ENCODE results near the gene NGRN. TPM values are rescaled to one million over a fixed set of nuclear protein-coding genes. Genes with fewer than 3 reads are reported as not detected.
A peak's percentile ranks its signal among the peaks of the same experiment; 100 is the strongest.

The NGRN gene
- total and polyA plus RNA-seq, 3 experiments from 2014 or later: 34.1 to 45.8 (median 36.0) TPM

DNA sequence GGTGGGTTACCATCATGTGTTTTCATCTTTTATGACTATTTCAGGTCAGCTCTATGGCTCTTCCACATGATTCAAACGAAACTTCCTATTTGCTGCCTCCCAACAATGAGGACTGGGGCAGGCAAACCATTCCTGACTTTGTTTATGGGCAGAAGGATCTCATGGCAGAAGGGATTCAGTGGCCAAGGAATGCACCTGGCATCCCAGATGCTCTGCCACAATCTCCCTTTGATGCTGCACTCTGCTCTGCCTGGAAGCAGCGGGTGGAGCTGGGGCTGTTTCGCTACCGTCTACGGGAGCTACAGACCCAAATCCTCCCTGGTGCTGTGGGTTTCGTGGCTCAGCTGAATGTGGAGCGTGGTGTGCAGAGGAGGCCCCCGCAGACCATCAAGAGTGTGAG, 24.6 kb upstream of the NGRN start:
- Mint-ChIP-seq H3K27me3 (no peaks in the 10 kb centered on the region), H3K27ac (peak overlapping the region in 1 of 8 donors; percentile 17), H3K36me3 (peaks cover 0 to 45% (median 20%) of the 10 kb centered on the region in 3 donors), H3K4me3 (no peak overlapping the region), H3K4me1 (peaks cover 6 to 15% (median 11%) of the 10 kb centered on the region in 3 donors), H3K9me3 (no peaks in the 10 kb centered on the region)
- Histone ChIP-seq H3K27ac (ENCODE audit: low read depth, low read length) (no peak overlapping the region), H3K9me3 (ENCODE audit: low read length) (no peaks in the 10 kb centered on the region), H3K4me1 (ENCODE audit: insufficient read depth, low read length) (no peaks in the 10 kb centered on the region), H3K4me3 (ENCODE audit: low read length) (no peak overlapping the region), H3K36me3 (ENCODE audit: insufficient read depth, low read length) (no peaks in the 10 kb centered on the region), H3K27me3 (ENCODE audit: insufficient read depth, low read length, poor library complexity, severe bottlenecking) (no peaks in the 10 kb centered on the region)
- POLR2A ChIA-PET: no interaction called here
- DNase-seq: no peak
- CTCF ChIA-PET: interaction anchor here (1.2 kb wide), 1 partner anchor 53 kb away, joined by 3 read pairs; no protein-coding TSS in a partner anchor

- H3K4me3 Mint-ChIP-seq: no peak overlapping the region
- Histone ChIP-seq H3K4me3 (ENCODE audit: low read length) (no peak overlapping the region), H3K36me3 (ENCODE audit: insufficient read depth, low read length) (no peaks in the 10 kb centered on the region), H3K9me3 (ENCODE audit: low read length) (no peaks in the 10 kb centered on the region), H3K27me3 (ENCODE audit: insufficient read depth, low read length, poor library complexity, severe bottlenecking) (no peaks in the 10 kb centered on the region), H3K27ac (ENCODE audit: low read depth, low read length) (no peak overlapping the region), H3K4me1 (ENCODE audit: insufficient read depth, low read length) (no peaks in the 10 kb centered on the region)
- H3K36me3 Mint-ChIP-seq: peaks cover 0 to 40% (median 15%) of the 10 kb centered on the region in 3 donors
- ChIA-PET CTCF (interaction anchor here (1.2 kb wide), 1 partner anchor 52 kb away, joined by 3 read pairs; no protein-coding TSS in a partner anchor), POLR2A (interaction anchor here (0.6 to 0.7 kb wide), 2 partner anchors 11 to 181 kb away, joined by 3 to 4 read pairs; no protein-coding TSS in a partner anchor)
- no peak for DNase-seq
- no peaks in the 10 kb centered on the region for H3K27me3 Mint-ChIP-seq
- H3K9me3 Mint-ChIP-seq: no peaks in the 10 kb centered on the region
- H3K4me1 Mint-ChIP-seq: peaks cover 3 to 12% (median 5%) of the 10 kb centered on the region in 3 donors
- H3K27ac Mint-ChIP-seq: no peak overlapping the region
These were observed 23.9 kb upstream of the NGRN start for GRCh38 chr15:90241343-90242192.

DNA sequence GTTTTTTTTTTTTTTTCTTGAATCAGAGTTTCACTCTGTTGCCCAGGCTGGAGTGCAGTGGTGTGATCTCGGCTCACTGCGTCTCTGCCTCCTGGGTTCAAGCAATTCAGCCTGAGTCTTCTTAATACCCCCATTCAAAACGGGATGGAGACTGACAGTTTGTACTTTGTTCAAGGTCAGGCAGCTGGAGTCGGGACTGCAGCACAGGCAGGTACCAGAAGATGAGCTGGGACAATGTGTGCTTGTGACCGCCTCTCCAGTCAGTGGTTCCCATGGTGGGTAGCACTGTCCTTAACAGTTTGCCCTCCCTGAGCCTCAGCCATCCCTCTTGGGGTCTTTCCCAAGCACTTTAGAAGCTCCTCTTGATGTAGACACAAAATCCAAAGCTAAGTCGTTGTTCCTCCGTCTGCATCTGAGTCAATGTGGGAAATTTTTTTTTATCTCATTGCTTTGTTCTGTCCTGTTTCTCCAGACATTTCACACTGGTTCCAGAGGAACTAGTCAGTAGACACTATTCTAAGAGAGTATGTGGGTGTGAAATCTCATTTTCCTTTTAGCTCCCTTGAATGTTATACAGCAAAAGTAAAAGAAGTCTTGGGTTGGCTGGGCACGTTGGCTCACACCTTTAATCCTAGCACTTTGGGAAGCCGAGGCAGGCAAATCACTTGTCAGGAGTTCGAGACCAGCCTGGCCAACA, 21.4 kb upstream of the NGRN start:
- Mint-ChIP-seq H3K4me3 (no peak overlapping the region), H3K36me3 (peaks cover 0 to 19% (median 8%) of the 10 kb centered on the region in 3 donors), H3K9me3 (no peaks in the 10 kb centered on the region), H3K27me3 (no peaks in the 10 kb centered on the region), H3K4me1 (peaks cover 5 to 11% (median 10%) of the 10 kb centered on the region in 3 donors), H3K27ac (peak overlapping the region in 4 of 8 donors; percentile 14 to 82 (median 50))
- no peak overlapping the region for H3K27ac ChIP-seq (ENCODE audit: low read depth, low read length)
- H3K36me3 ChIP-seq (ENCODE audit: insufficient read depth, low read length): no peaks in the 10 kb centered on the region
- no peaks in the 10 kb centered on the region for H3K27me3 ChIP-seq (ENCODE audit: insufficient read depth, low read length, poor library complexity, severe bottlenecking)
- DNase-seq: no peak
- CTCF ChIA-PET: interaction anchor here (0.8 to 1.4 kb wide), 2 partner anchors 25 to 58 kb away, joined by 3 read pairs; no protein-coding TSS in a partner anchor
- POLR2A ChIA-PET: no interaction called here
- H3K4me3 ChIP-seq (ENCODE audit: low read length): no peak overlapping the region
- no peaks in the 10 kb centered on the region for H3K9me3 ChIP-seq (ENCODE audit: low read length)
- H3K4me1 ChIP-seq (ENCODE audit: insufficient read depth, low read length): no peaks in the 10 kb centered on the region

DNA sequence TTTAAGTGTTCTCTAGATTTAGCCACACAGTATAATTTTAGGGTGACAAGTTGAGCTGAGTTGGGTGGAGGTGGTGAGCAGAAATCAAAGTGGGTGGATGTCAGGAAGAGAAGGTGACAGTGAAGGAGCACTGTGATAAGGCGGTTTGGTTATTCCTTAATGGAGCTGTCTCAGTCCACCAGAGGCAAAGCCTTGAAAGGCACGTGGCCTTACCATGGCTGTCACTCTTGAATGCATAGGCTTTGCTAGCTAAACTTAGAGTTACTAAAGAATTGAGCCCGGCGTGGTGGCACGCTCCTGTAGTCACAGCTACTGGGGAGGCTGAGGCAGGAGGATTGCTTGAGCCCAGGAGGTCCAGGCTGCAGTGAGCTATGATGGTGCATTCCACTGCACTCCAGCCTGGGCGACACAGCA, 16.7 kb upstream of the NGRN start:
- H3K36me3 ChIP-seq (ENCODE audit: insufficient read depth, low read length): no peaks in the 10 kb centered on the region
- no peak overlapping the region for H3K27ac ChIP-seq (ENCODE audit: low read depth, low read length)
- no peaks in the 10 kb centered on the region for H3K27me3 ChIP-seq (ENCODE audit: insufficient read depth, low read length, poor library complexity, severe bottlenecking)
- DNase-seq: no peak
- peak overlapping the region; percentile 13 to 86 (median 76) for H3K4me3 Mint-ChIP-seq
- H3K9me3 ChIP-seq (ENCODE audit: low read length): no peaks in the 10 kb centered on the region
- no peaks in the 10 kb centered on the region for H3K9me3 Mint-ChIP-seq
- H3K4me1 Mint-ChIP-seq: peaks cover 12 to 20% (median 15%) of the 10 kb centered on the region in 3 donors
- H3K4me3 ChIP-seq (ENCODE audit: low read length): peak overlapping the region; percentile 53
- CTCF ChIA-PET: interaction anchor here (0.6 to 3.0 kb wide), 5 partner anchors 11 to 731 kb away, joined by 3 to 14 read pairs (median 3); partner anchors contain the start of gene CIB1
- peaks cover 4% of the 10 kb centered on the region for H3K4me1 ChIP-seq (ENCODE audit: insufficient read depth, low read length)
- peak overlapping the region in 6 of 8 donors; percentile 4 to 93 (median 32) for H3K27ac Mint-ChIP-seq
- POLR2A ChIA-PET: interaction anchor here (0.6 to 2.3 kb wide), 4 partner anchors 15 to 152 kb away, joined by 3 to 11 read pairs (median 6); partner anchors contain the start of genes CIB1 and GDPGP1
- H3K27me3 Mint-ChIP-seq: no peaks in the 10 kb centered on the region
- H3K36me3 Mint-ChIP-seq: peaks cover 0 to 2% (median 0%) of the 10 kb centered on the region in 3 donors

- Histone ChIP-seq H3K27ac (ENCODE audit: low read depth, low read length) (no peak within 1 kb of the TSS), H3K36me3 (ENCODE audit: insufficient read depth, low read length) (no peaks in the 10 kb centered on the region), H3K27me3 (ENCODE audit: insufficient read depth, low read length, poor library complexity, severe bottlenecking) (no peaks in the 10 kb centered on the region), H3K4me3 (ENCODE audit: low read length) (peak within 1 kb of the TSS; percentile 53), H3K4me1 (ENCODE audit: insufficient read depth, low read length) (peaks cover 4% of the 10 kb centered on the region), H3K9me3 (ENCODE audit: low read length) (no peaks in the 10 kb centered on the region)
- Mint-ChIP-seq H3K27ac (peak within 1 kb of the TSS in 7 of 8 donors; percentile 35 to 93 (median 70)), H3K9me3 (no peaks in the 10 kb centered on the region), H3K4me3 (peak within 1 kb of the TSS; percentile 71 to 86 (median 76)), H3K36me3 (no peaks in the 10 kb centered on the region), H3K27me3 (no peaks in the 10 kb centered on the region), H3K4me1 (peaks cover 12 to 20% (median 15%) of the 10 kb centered on the region in 3 donors)
- DNase-seq: peak; percentile 27 to 79 (median 56)
- POLR2A ChIA-PET: interaction anchor here (0.6 to 2.3 kb wide), 4 partner anchors 16 to 151 kb away, joined by 3 to 11 read pairs (median 6); partner anchors contain the start of genes CIB1 and GDPGP1
- CTCF ChIA-PET: interaction anchor here (0.6 to 3.0 kb wide), 5 partner anchors 12 to 730 kb away, joined by 3 to 14 read pairs (median 3); partner anchors contain the start of gene CIB1
These were observed 16.1 kb upstream of the NGRN start, which contains the start of gene TTLL13 for GRCh38 chr15:90249203-90249863. TTLL13 (plus strand) TSS chr15:90249556; CDS start chr15:90250631, 1,075 bp downstream.

- Mint-ChIP-seq H3K9me3 (no peaks in the 10 kb centered on the region), H3K4me3 (no peak overlapping the region), H3K36me3 (peaks cover 0 to 4% (median 0%) of the 10 kb centered on the region in 3 donors), H3K27me3 (peaks cover 3 to 5% of the 10 kb centered on the region in 2 donors), H3K4me1 (peaks cover 0 to 6% (median 0%) of the 10 kb centered on the region in 3 donors), H3K27ac (no peak overlapping the region)
- Histone ChIP-seq H3K4me3 (ENCODE audit: low read length) (no peak overlapping the region), H3K36me3 (ENCODE audit: insufficient read depth, low read length) (no peaks in the 10 kb centered on the region), H3K27me3 (ENCODE audit: insufficient read depth, low read length, poor library complexity, severe bottlenecking) (no peaks in the 10 kb centered on the region), H3K9me3 (ENCODE audit: low read length) (no peaks in the 10 kb centered on the region), H3K27ac (ENCODE audit: low read depth, low read length) (no peak overlapping the region), H3K4me1 (ENCODE audit: insufficient read depth, low read length) (no peaks in the 10 kb centered on the region)
- POLR2A ChIA-PET: no interaction called here
- CTCF ChIA-PET: interaction anchor here (1.0 kb wide), 1 partner anchor 36 kb away, joined by 4 read pairs; no protein-coding TSS in a partner anchor
- DNase-seq: no peak
These were observed 7.7 kb upstream of the NGRN start for GRCh38 chr15:90257776-90258175.

DNA sequence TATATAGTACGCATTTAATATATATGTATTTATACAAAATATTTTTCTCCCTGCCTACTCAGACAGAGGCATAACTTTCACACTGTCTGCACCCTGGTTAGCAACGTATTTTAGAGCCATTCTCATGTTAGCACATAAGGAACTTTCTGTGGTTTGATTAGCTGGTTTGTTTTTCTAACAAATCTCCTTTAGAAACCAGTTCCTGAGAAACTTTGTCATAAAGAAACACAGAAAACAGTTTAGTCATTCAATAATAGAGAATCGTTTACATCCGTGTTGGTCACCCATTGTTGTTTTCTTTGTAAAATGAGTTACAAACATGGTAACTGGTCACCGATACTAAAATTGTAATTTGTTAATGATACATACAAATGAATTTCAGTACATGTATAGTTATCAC, 5.9 kb upstream of the NGRN start:
- DNase-seq: no peak
- Mint-ChIP-seq H3K4me3 (no peak overlapping the region), H3K36me3 (peaks cover 0 to 4% (median 0%) of the 10 kb centered on the region in 3 donors), H3K27ac (no peak overlapping the region), H3K9me3 (no peaks in the 10 kb centered on the region), H3K4me1 (peaks cover 2 to 15% (median 7%) of the 10 kb centered on the region in 3 donors), H3K27me3 (peaks cover 3 to 5% of the 10 kb centered on the region in 2 donors)
- Histone ChIP-seq H3K27ac (ENCODE audit: low read depth, low read length) (no peak overlapping the region), H3K4me3 (ENCODE audit: low read length) (no peak overlapping the region), H3K36me3 (ENCODE audit: insufficient read depth, low read length) (no peaks in the 10 kb centered on the region), H3K9me3 (ENCODE audit: low read length) (no peaks in the 10 kb centered on the region), H3K4me1 (ENCODE audit: insufficient read depth, low read length) (peaks cover 5% of the 10 kb centered on the region), H3K27me3 (ENCODE audit: insufficient read depth, low read length, poor library complexity, severe bottlenecking) (no peaks in the 10 kb centered on the region)
- POLR2A ChIA-PET: no interaction called here
- CTCF ChIA-PET: no interaction called here
